Spleen (tissue), 11 donors: ENCODE data around the gene UBE2E2. TPM values are rescaled to one million over a fixed set of nuclear protein-coding genes. Genes with fewer than 3 reads are reported as not detected.

Source experiments
- DNase-seq: peaks from one replicate; pipeline ENCODE4 v3.0.0-alpha.2; 2020
- H3K27ac ChIP-seq, 8 donors: fragments of 200-600 bp; sonication (generic) in 7 of 8; 1 replicate in 4 of 8; 2 replicates in 4 of 8; pipeline versions ENCODE4 v1.5.0 to v1.8.0; 2016 to 2021; ENCODE audit warnings: inconsistent platforms in 4 of 8, mild to moderate bottlenecking in 4 of 8, moderate library complexity in 1 of 8
- H3K27me3 ChIP-seq, 7 donors: fragments of 200-600 bp; sonication (generic) in 6 of 7; replicated peaks in 1 of 7; 1 replicate in 4 of 7; 2 replicates in 3 of 7; pipeline versions ENCODE4 v1.5.0 to v1.8.0; 2016 to 2021; ENCODE audit warnings: inconsistent platforms in 3 of 7, mild to moderate bottlenecking in 1 of 7
- H3K36me3 ChIP-seq, 6 donors: fragments of 200-600 bp; sonication (generic) in 5 of 6; 1 replicate in 4 of 6; 2 replicates in 2 of 6; pipeline versions ENCODE4 v1.5.0 to v1.8.0; 2016 to 2021; ENCODE audit warnings: inconsistent platforms in 2 of 6
- H3K4me1 ChIP-seq, 6 donors: fragments of 200-600 bp; sonication (generic) in 5 of 6; 1 replicate in 3 of 6; 2 replicates in 3 of 6; pipeline versions ENCODE4 v1.5.0 to v1.8.0; 2016 to 2021; ENCODE audit warnings: inconsistent platforms in 3 of 6
- H3K4me3 ChIP-seq, 8 donors: fragments of 200-600 bp; sonication (generic) in 7 of 8; 1 replicate in 4 of 8; 2 replicates in 4 of 8; pipeline versions ENCODE4 v1.5.0 to v1.8.0; 2016 to 2021; ENCODE audit warnings: inconsistent platforms in 4 of 8, mild to moderate bottlenecking in 4 of 8, moderate library complexity in 2 of 8
- H3K9me3 ChIP-seq, 8 donors: fragments of 200-600 bp; sonication (generic) in 7 of 8; 1 replicate in 4 of 8; 2 replicates in 4 of 8; pipeline versions ENCODE4 v1.5.0 to v1.8.0; 2016 to 2021; ENCODE audit warnings: inconsistent platforms in 4 of 8
- POLR2A ChIP-seq, 3 donors: fragments of 450-650 bp; IDR thresholded peaks; one replicate each; pipeline ENCODE4 v1.5.1; 2017; ENCODE audit warnings: antibody characterized with exemption in 3 of 3, mild to moderate bottlenecking in 1 of 3
- POLR2AphosphoS5 ChIP-seq, 3 donors: sonication (generic); formaldehyde crosslinking; IDR thresholded peaks; one replicate each; pipeline ENCODE4 v1.5.1; 2017; ENCODE audit warnings: antibody characterized with exemption in 3 of 3
- WGBS, 5 donors: extraction: QIAGEN DNeasy Blood & Tissue Kit in 3 of 5; methylation state at CpG; one replicate each; pipeline versions ENCODE4 v1.1.5 to v1.1.7; 2013 to 2018; 5-methylcytosine and 5-hydroxymethylcytosine counted together
- intact Hi-C: fragments of 100-400 bp; cut with DNase I; formaldehyde crosslinking; loops from one replicate; pipeline ENCODE4 v1.15.0; 2023; ENCODE audit warnings: low total_unique reads
- polyA plus RNA-seq, 3 donors: library from polyadenylated mRNA; stranded (reverse); fragments of 200-250 nt; gene quantifications; one replicate each; pipeline ENCODE4 v1.2.1, GENCODE V29; 2013
- total RNA-seq, 7 donors: library from RNA; depleted of rRNA in 3 of 7; stranded (reverse); fragments of >200 nt in 3 of 7; fragmentation: NEBNext Ultra II Directional in 4 of 7; extraction: Animal tissue kit (Norgen Biotek cat#: 25700) in 4 of 7; gene quantifications; one replicate each; pipeline versions ENCODE4 v1.1.0 to v1.2.1, GENCODE V29; 2016 to 2021
- TF ChIP-seq, protein P1 (sequence below), 11 experiments: fragments of 200-600 bp in 7 of 11; fragments of 450-650 bp in 4 of 11; sonication (generic) in 4 of 11; IDR thresholded peaks in 8 of 11; conservative IDR thresholded peaks in 3 of 11; 1 replicate in 7 of 11; 2 replicates in 4 of 11; pipeline versions ENCODE4 v1.4.0 to v1.8.0; 2016 to 2021; ENCODE audit warnings: antibody characterized with exemption in 11 of 11, inconsistent platforms in 4 of 11, mild to moderate bottlenecking in 1 of 11
- donor health status: healthy with polysubstance abuse.
- donor health status: DM: no; HTN: no; CAD: no; lungs with moderate emphysema.
- donor health status: DM: no; HTN: no; CAD: no.
- donor health status: Bipolar disorder and iron deficiency.
- donor health status: healthy.
- donor health status: DM: no; HTN: no; CAD: no.
- donor health status: DM: yes; HTN: yes; CAD: no.

UBE2E2 gene
- total and polyA plus RNA-seq, 10 donors, result 27.9 to 87.6 (median 41.2) TPM

DNA sequence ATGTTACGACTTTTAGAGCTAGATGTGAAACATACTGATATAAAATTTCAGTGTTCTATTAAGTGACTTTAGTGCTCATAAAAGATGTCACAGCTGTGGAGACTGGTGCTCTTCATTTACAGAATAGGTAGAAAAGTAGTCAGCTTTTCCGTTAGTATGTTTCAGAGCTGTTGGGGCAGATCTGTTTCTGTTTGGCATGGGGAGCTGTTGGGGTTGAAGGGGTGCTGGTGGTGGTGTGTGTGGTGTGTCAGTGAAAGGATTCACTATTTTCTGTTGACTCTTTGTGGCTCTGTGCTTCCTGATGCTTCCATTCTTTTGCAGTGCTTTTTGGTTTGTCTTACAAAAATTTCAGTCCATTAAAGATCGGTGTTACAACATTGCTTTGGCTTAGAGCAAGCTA is 3.2 kb downstream of the UBE2E2 start:
- WGBS, 5 donors, result 89 to 94% (median 90%) methylated on average over 3 of the region's 3 CpGs
- Histone ChIP-seq H3K27ac (no peak overlapping the region), H3K9me3 (no peaks in the 10 kb centered on the region), H3K36me3 (no peaks in the 10 kb centered on the region), H3K27me3 (peaks cover 0 to 15% (median 0%) of the 10 kb centered on the region in 7 donors), H3K4me3 (no peak overlapping the region), H3K4me1 (peaks cover 5 to 59% (median 30%) of the 10 kb centered on the region in 6 donors)
- DNase-seq, result no peak
- intact Hi-C loops, result no loop called here
- TF ChIP-seq POLR2A (IDR thresholded peaks at IDR 0.05), result no peak
- TF ChIP-seq, protein P1, sequence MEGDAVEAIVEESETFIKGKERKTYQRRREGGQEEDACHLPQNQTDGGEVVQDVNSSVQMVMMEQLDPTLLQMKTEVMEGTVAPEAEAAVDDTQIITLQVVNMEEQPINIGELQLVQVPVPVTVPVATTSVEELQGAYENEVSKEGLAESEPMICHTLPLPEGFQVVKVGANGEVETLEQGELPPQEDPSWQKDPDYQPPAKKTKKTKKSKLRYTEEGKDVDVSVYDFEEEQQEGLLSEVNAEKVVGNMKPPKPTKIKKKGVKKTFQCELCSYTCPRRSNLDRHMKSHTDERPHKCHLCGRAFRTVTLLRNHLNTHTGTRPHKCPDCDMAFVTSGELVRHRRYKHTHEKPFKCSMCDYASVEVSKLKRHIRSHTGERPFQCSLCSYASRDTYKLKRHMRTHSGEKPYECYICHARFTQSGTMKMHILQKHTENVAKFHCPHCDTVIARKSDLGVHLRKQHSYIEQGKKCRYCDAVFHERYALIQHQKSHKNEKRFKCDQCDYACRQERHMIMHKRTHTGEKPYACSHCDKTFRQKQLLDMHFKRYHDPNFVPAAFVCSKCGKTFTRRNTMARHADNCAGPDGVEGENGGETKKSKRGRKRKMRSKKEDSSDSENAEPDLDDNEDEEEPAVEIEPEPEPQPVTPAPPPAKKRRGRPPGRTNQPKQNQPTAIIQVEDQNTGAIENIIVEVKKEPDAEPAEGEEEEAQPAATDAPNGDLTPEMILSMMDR (IDR thresholded peaks at IDR 0.05 in 8 of 11, conservative IDR thresholded peaks at IDR 0.05 in 3 of 11), result no peak
- no peak for TF ChIP-seq POLR2AphosphoS5 (IDR thresholded peaks at IDR 0.05)

DNA sequence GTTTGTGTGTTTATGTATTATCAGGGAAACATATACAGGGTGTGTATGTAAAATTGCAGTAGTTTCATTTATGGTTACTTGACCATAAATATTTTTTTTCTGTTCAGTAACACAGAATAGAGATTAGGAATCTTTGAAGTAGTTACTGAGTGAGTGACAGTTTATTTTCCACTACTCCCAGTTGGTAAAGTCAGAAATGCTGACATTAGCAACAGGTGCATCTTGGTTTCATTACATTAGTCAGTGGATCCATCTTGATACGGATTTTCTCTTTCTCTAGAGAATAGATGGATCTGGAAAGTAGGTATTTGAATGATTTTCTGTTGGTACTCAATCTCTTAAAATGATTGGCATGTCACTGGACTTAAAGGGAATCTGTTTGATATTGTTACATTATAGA is 6.0 kb downstream of the UBE2E2 start:
- Histone ChIP-seq H3K27ac (no peak overlapping the region), H3K4me3 (no peak overlapping the region), H3K9me3 (no peaks in the 10 kb centered on the region), H3K4me1 (peaks cover 5 to 47% (median 25%) of the 10 kb centered on the region in 6 donors), H3K27me3 (no peaks in the 10 kb centered on the region), H3K36me3 (no peaks in the 10 kb centered on the region)
- TF ChIP-seq, protein P1 (IDR thresholded peaks at IDR 0.05 in 8 of 11, conservative IDR thresholded peaks at IDR 0.05 in 3 of 11), result no peak
- TF ChIP-seq POLR2AphosphoS5 (IDR thresholded peaks at IDR 0.05) (no peak), POLR2A (IDR thresholded peaks at IDR 0.05) (no peak)
- intact Hi-C loops, result no loop called here
- WGBS, 5 donors, result 0 to 92% (median 37%) methylated on average over 1 of the region's 1 CpG
- DNase-seq, result no peak

DNA sequence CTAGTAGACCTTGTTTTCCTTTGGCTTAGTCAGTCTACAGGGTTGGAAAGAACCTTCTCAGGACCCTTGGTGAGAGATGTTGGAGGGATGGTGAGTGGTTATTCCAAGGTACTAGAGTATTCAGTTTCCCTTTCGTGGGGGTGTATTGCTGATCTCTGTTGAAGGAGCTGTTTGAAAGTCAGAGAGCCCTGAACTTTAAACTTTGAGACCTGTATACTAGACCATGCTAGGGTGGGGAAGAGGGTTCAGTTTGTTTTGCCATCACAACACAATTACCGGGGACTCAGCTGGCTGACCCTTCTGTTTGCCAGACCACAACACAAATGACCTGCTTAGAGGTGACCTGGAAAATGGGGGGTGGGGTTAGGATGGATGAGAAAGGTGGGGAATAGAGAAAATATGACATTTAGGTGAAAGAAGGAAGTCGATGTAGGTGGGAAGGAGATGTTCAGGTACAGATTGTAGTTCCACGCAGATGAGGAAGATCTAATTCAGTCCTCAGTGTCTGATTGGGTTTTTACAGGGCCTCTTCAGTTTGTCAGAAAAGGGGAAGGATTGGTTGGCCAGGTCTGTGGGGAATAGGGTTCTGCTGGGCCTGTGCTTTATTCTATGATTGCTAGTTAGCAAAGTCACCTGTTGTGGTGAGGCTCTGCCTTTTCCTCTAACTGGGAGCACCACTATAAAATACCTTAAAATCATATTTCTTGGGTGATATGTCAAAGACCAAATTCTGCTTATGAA is 6.8 kb downstream of the UBE2E2 start:
- intact Hi-C loops, result no loop called here
- H3K4me3 ChIP-seq, result no peak overlapping the region
- no peaks in the 10 kb centered on the region for H3K9me3 ChIP-seq
- TF ChIP-seq POLR2AphosphoS5 (IDR thresholded peaks at IDR 0.05) (no peak), POLR2A (IDR thresholded peaks at IDR 0.05) (no peak)
- TF ChIP-seq, protein P1 (IDR thresholded peaks at IDR 0.05 in 8 of 11, conservative IDR thresholded peaks at IDR 0.05 in 3 of 11), result no peak
- H3K4me1 ChIP-seq, result peaks cover 0 to 38% (median 16%) of the 10 kb centered on the region in 6 donors
- WGBS, 5 donors, result 70 to 85% (median 81%) methylated on average over 4 of the region's 4 CpGs
- H3K27me3 ChIP-seq, result no peaks in the 10 kb centered on the region
- DNase-seq, result no peak
- H3K27ac ChIP-seq, result peak overlapping the region in 4 of 8 donors; percentile 5 to 52 (median 26)
- no peaks in the 10 kb centered on the region for H3K36me3 ChIP-seq

GRCh38 chr3:23213813-23214212 is 10.7 kb downstream of the UBE2E2 start:
- peaks cover 0 to 21% (median 11%) of the 10 kb centered on the region in 6 donors for H3K4me1 ChIP-seq

More at GRCh38 chr3:23213813-23214212, 10.7 kb downstream of the UBE2E2 start:
- H3K4me3 ChIP-seq, result no peak overlapping the region
- WGBS, 5 donors, result 44 to 92% (median 59%) methylated on average over 2 of the region's 2 CpGs
- H3K27ac ChIP-seq, result no peak overlapping the region
- H3K36me3 ChIP-seq, result no peaks in the 10 kb centered on the region
- H3K9me3 ChIP-seq, result no peaks in the 10 kb centered on the region
- no peaks in the 10 kb centered on the region for H3K27me3 ChIP-seq
- intact Hi-C loops, result no loop called here
- DNase-seq, result no peak
- TF ChIP-seq POLR2A (IDR thresholded peaks at IDR 0.05), result no peak
- TF ChIP-seq POLR2AphosphoS5 (IDR thresholded peaks at IDR 0.05), result no peak
- TF ChIP-seq, protein P1 (IDR thresholded peaks at IDR 0.05 in 8 of 11, conservative IDR thresholded peaks at IDR 0.05 in 3 of 11), result no peak
